ENCODE data around the gene RIN3.

RIN3 gene

DNA sequence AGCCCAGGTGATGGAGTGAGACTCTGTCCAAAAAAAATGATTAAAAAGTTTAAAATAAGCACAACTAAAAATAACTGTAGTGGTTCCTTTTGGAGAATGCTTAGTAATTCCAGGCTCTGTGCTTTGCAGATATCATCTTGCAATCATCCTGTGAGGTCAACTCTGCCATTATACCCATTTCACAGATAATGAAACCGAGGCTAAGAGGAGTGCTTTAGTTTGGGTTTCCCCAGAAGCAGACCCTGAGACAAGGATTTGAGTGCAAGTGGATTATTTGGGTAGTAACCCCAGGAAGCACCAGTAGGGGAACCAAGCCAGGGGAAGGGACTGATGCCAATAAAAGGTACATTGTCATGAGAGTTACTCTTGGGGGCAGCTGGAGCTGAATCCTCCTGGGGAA lies 44.7 kb downstream of the RIN3 start:
- WGBS (ENCODE audit: extremely low coverage, insufficient coverage, low lambda C conversion rate): no CpG with 5 or more reads among the region's 1 CpG
- H3K79me2 ChIP-seq (ENCODE audit: control insufficient read depth, insufficient read depth, low read length): no peaks in the 10 kb centered on the region
- H3K18ac ChIP-seq (ENCODE audit: low read length): no peak overlapping the region
- H2AK5ac ChIP-seq (ENCODE audit: low read length): no peak overlapping the region
- H3K4me2 ChIP-seq (ENCODE audit: low read length): no peak overlapping the region
- H2BK5ac ChIP-seq (ENCODE audit: low read length): no peak overlapping the region
- no peak overlapping the region for H3K27ac ChIP-seq (ENCODE audit: low read depth, low read length)
- no peaks in the 10 kb centered on the region for H3K4me1 ChIP-seq (ENCODE audit: control insufficient read depth, low read depth, low read length)
- no peaks in the 10 kb centered on the region for H3K27me3 ChIP-seq (ENCODE audit: insufficient read depth, low read length, poor library complexity)
- no peak overlapping the region for H4K8ac ChIP-seq (ENCODE audit: low read depth, low read length)
- no peak overlapping the region for H2BK120ac ChIP-seq (ENCODE audit: low read depth, low read length)
- no peak overlapping the region for H3K4ac ChIP-seq (ENCODE audit: low read depth, low read length)
- no peak overlapping the region for H3K56ac ChIP-seq (ENCODE audit: low read length)
- no peaks in the 10 kb centered on the region for H3K79me1 ChIP-seq (ENCODE audit: low read length)
- H2BK15ac ChIP-seq (replicated peaks; ENCODE audit: low read depth): no peak overlapping the region
- H3K4me3 ChIP-seq (ENCODE audit: low read length): no peak overlapping the region
- H4K5ac ChIP-seq (ENCODE audit: low read length): no peak overlapping the region
- H3K36me3 ChIP-seq (ENCODE audit: control insufficient read depth, insufficient read depth, low read length): no peaks in the 10 kb centered on the region
- no peak overlapping the region for H3K9ac ChIP-seq (ENCODE audit: low read length)
- no peak for DNase-seq
- H3K23ac ChIP-seq (ENCODE audit: low read length): no peak overlapping the region

DNA sequence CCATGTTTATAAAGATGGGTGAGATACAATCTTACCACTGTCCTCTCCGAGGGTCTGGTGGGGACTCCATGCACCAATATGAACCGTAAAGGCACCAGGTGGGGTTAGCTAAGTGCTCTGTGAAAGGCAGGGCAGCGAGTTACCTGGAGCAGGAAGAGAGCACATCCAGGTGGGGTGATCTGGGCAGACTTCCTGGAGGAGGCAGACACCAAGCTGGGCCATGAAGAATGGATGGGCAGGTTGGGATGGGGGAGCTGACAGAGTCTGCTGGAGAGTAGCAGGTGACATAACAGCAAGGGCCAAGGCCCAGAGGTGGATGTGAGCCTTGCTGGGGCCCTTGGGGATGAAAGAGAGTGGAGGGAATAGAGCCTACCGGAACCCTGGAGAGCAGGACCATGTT lies 45.9 kb downstream of the RIN3 start:
- no peaks in the 10 kb centered on the region for H3K4me1 ChIP-seq (ENCODE audit: control insufficient read depth, low read depth, low read length)
- no peak overlapping the region for H3K18ac ChIP-seq (ENCODE audit: low read length)
- no peaks in the 10 kb centered on the region for H3K27me3 ChIP-seq (ENCODE audit: insufficient read depth, low read length, poor library complexity)
- H2BK15ac ChIP-seq (replicated peaks; ENCODE audit: low read depth): no peak overlapping the region
- no peak overlapping the region for H2BK5ac ChIP-seq (ENCODE audit: low read length)
- no peak overlapping the region for H3K4me3 ChIP-seq (ENCODE audit: low read length)
- H3K79me2 ChIP-seq (ENCODE audit: control insufficient read depth, insufficient read depth, low read length): no peaks in the 10 kb centered on the region
- H2BK120ac ChIP-seq (ENCODE audit: low read depth, low read length): no peak overlapping the region
- no peak overlapping the region for H3K56ac ChIP-seq (ENCODE audit: low read length)
- WGBS (ENCODE audit: extremely low coverage, insufficient coverage, low lambda C conversion rate): no CpG with 5 or more reads among the region's 4 CpGs
- H3K9ac ChIP-seq (ENCODE audit: low read length): no peak overlapping the region
- no peak for DNase-seq
- no peak overlapping the region for H3K4ac ChIP-seq (ENCODE audit: low read depth, low read length)
- no peaks in the 10 kb centered on the region for H3K36me3 ChIP-seq (ENCODE audit: control insufficient read depth, insufficient read depth, low read length)
- H3K27ac ChIP-seq (ENCODE audit: low read depth, low read length): no peak overlapping the region
- no peak overlapping the region for H4K5ac ChIP-seq (ENCODE audit: low read length)
- no peak overlapping the region for H2AK5ac ChIP-seq (ENCODE audit: low read length)
- no peak overlapping the region for H4K8ac ChIP-seq (ENCODE audit: low read depth, low read length)
- H3K4me2 ChIP-seq (ENCODE audit: low read length): no peak overlapping the region
- H3K23ac ChIP-seq (ENCODE audit: low read length): no peak overlapping the region
- H3K79me1 ChIP-seq (ENCODE audit: low read length): no peaks in the 10 kb centered on the region

DNA sequence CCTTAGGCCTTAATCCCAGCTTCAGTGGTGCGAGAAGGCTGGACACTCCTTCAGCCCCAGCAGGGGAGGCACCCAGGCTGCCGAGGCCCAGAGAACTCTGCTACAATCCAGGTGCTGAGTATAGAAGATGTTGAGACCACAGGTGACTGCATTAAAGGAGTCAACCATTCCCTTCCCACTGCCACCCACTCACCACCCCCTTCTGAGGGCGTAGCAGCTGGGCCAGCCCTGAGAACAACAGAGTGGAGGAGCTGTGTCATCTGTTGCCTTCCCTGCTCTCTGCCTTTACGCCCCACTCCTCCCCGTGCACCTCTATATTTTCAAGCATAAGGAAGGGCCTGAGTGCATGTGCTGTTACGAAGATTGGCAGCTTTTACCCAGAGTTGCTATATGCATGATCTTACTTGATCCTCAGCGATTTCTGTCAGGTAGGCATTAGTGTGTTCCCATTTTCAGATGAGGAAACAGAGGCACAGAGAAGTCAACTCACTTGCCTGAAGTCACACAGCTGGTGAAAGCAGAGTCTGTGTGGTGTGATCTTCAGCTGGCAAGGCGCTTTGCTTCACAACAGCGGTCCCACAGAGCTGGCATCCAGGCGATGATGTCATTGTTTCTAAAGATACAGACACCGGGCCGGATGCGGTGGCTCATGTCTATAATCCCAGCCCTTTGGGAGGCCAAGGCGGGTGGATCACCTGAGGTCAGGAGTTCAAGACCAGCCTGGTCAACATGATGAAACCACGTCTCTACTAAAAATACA lies 46.7 kb downstream of the RIN3 start:
- Histone ChIP-seq H4K8ac (ENCODE audit: low read depth, low read length) (no peak overlapping the region), H3K9ac (ENCODE audit: low read length) (no peak overlapping the region), H3K4me2 (ENCODE audit: low read length) (no peak overlapping the region), H3K27me3 (ENCODE audit: insufficient read depth, low read length, poor library complexity) (no peaks in the 10 kb centered on the region), H3K4ac (ENCODE audit: low read depth, low read length) (no peak overlapping the region), H3K23ac (ENCODE audit: low read length) (no peak overlapping the region), H4K5ac (ENCODE audit: low read length) (no peak overlapping the region), H3K4me3 (ENCODE audit: low read length) (no peak overlapping the region), H3K56ac (ENCODE audit: low read length) (no peak overlapping the region), H3K18ac (ENCODE audit: low read length) (no peak overlapping the region), H2BK120ac (ENCODE audit: low read depth, low read length) (no peak overlapping the region), H3K79me1 (ENCODE audit: low read length) (no peaks in the 10 kb centered on the region), H3K36me3 (ENCODE audit: control insufficient read depth, insufficient read depth, low read length) (no peaks in the 10 kb centered on the region), H3K27ac (ENCODE audit: low read depth, low read length) (no peak overlapping the region), H3K79me2 (ENCODE audit: control insufficient read depth, insufficient read depth, low read length) (no peaks in the 10 kb centered on the region), H2AK5ac (ENCODE audit: low read length) (no peak overlapping the region), H2BK15ac (replicated peaks; ENCODE audit: low read depth) (no peak overlapping the region), H3K4me1 (ENCODE audit: control insufficient read depth, low read depth, low read length) (no peaks in the 10 kb centered on the region), H2BK5ac (ENCODE audit: low read length) (no peak overlapping the region)
- DNase-seq: no peak
- WGBS (ENCODE audit: extremely low coverage, insufficient coverage, low lambda C conversion rate): no CpG with 5 or more reads among the region's 15 CpGs

DNA sequence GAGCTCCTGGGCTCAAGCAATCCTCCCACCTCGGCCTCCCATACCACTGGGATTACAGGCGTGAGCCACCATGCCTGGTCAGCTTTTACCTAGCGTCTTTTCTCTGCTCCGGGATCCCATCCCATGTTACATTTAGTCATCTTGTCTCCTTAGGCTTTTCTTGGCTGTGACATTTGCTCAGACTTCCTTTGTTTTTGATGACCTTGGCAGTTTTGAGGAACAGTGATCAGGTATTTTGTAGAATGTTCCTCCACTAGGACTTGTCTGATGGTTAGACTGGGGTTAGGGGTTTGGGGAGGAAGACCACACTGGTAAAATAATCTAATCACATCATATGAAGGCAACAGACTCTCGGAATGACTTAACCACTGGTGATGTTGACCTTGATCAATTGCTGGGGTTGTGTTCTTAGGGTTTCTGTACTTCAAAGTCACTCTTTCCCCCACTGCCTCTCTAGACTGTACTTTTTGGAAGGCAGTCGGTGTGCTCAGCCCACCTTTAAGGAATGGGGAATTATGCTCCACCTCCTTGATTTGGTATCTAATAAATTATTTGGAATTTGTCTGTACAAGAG lies 48.4 kb downstream of the RIN3 start:
- H3K56ac ChIP-seq (ENCODE audit: low read length): no peak overlapping the region
- no peak overlapping the region for H2BK5ac ChIP-seq (ENCODE audit: low read length)
- no peaks in the 10 kb centered on the region for H3K36me3 ChIP-seq (ENCODE audit: control insufficient read depth, insufficient read depth, low read length)
- no peak overlapping the region for H2AK5ac ChIP-seq (ENCODE audit: low read length)
- no peak overlapping the region for H3K4ac ChIP-seq (ENCODE audit: low read depth, low read length)
- no peak overlapping the region for H3K18ac ChIP-seq (ENCODE audit: low read length)
- H4K8ac ChIP-seq (ENCODE audit: low read depth, low read length): no peak overlapping the region
- no peak overlapping the region for H4K5ac ChIP-seq (ENCODE audit: low read length)
- no peaks in the 10 kb centered on the region for H3K4me1 ChIP-seq (ENCODE audit: control insufficient read depth, low read depth, low read length)
- no peak overlapping the region for H3K9ac ChIP-seq (ENCODE audit: low read length)
- H3K27ac ChIP-seq (ENCODE audit: low read depth, low read length): no peak overlapping the region
- no peaks in the 10 kb centered on the region for H3K79me2 ChIP-seq (ENCODE audit: control insufficient read depth, insufficient read depth, low read length)
- no peak overlapping the region for H3K4me3 ChIP-seq (ENCODE audit: low read length)
- no peak overlapping the region for H2BK120ac ChIP-seq (ENCODE audit: low read depth, low read length)
- H3K27me3 ChIP-seq (ENCODE audit: insufficient read depth, low read length, poor library complexity): no peaks in the 10 kb centered on the region
- no peaks in the 10 kb centered on the region for H3K79me1 ChIP-seq (ENCODE audit: low read length)
- no peak overlapping the region for H3K23ac ChIP-seq (ENCODE audit: low read length)
- H3K4me2 ChIP-seq (ENCODE audit: low read length): no peak overlapping the region
- DNase-seq: no peak
- no CpG with 5 or more reads among the region's 6 CpGs for WGBS (ENCODE audit: extremely low coverage, insufficient coverage, low lambda C conversion rate)
- H2BK15ac ChIP-seq (replicated peaks; ENCODE audit: low read depth): no peak overlapping the region

DNA sequence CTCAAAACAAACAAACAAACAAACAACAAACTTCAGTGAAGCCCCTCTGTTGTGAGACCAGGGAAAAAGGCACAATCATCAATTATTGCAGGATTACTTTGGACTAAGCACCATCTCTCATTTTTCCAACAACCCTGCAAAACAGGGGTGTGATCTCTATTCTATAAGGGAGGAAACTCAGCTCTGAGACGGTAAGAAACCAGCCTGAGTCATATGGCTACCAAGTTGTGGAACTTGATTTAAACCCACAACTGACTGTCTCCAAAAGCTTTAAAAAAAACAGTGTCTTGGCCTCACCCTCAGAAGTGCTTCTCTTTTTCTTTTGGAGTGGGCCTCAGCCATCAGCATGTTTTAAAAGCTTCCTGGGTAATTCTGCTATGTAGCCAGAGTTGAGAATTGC lies 49.8 kb downstream of the RIN3 start:
- H2BK15ac ChIP-seq (replicated peaks; ENCODE audit: low read depth): no peak overlapping the region
- no peak overlapping the region for H3K56ac ChIP-seq (ENCODE audit: low read length)
- no peak overlapping the region for H3K18ac ChIP-seq (ENCODE audit: low read length)
- WGBS (ENCODE audit: extremely low coverage, insufficient coverage, low lambda C conversion rate): no CpG with 5 or more reads among the region's 1 CpG
- no peaks in the 10 kb centered on the region for H3K79me2 ChIP-seq (ENCODE audit: control insufficient read depth, insufficient read depth, low read length)
- H3K36me3 ChIP-seq (ENCODE audit: control insufficient read depth, insufficient read depth, low read length): no peaks in the 10 kb centered on the region
- no peak overlapping the region for H2AK5ac ChIP-seq (ENCODE audit: low read length)
- H3K79me1 ChIP-seq (ENCODE audit: low read length): no peaks in the 10 kb centered on the region
- H3K27me3 ChIP-seq (ENCODE audit: insufficient read depth, low read length, poor library complexity): no peaks in the 10 kb centered on the region
- H3K4me3 ChIP-seq (ENCODE audit: low read length): no peak overlapping the region
- H2BK120ac ChIP-seq (ENCODE audit: low read depth, low read length): no peak overlapping the region
- no peak overlapping the region for H4K5ac ChIP-seq (ENCODE audit: low read length)
- H3K27ac ChIP-seq (ENCODE audit: low read depth, low read length): no peak overlapping the region
- H3K9ac ChIP-seq (ENCODE audit: low read length): no peak overlapping the region
- H3K23ac ChIP-seq (ENCODE audit: low read length): no peak overlapping the region
- no peaks in the 10 kb centered on the region for H3K4me1 ChIP-seq (ENCODE audit: control insufficient read depth, low read depth, low read length)
- no peak overlapping the region for H4K8ac ChIP-seq (ENCODE audit: low read depth, low read length)
- no peak for DNase-seq
- H3K4me2 ChIP-seq (ENCODE audit: low read length): no peak overlapping the region
- H3K4ac ChIP-seq (ENCODE audit: low read depth, low read length): no peak overlapping the region
- H2BK5ac ChIP-seq (ENCODE audit: low read length): no peak overlapping the region

Measured in mesendoderm (in vitro differentiated cells).